Measurements from ENCODE around the gene CBFA2T3.

- no peak for TF ChIP-seq CTCF (IDR thresholded peaks at IDR 0.05)
- no peak for TF ChIP-seq EP300 (IDR thresholded peaks at IDR 0.05)
Observed at GRCh38 chr16:88844419-88845036, 132.5 kb downstream of the CBFA2T3 start.

Data from gastroesophageal sphincter (tissue), 3 donors.